GM19372 (cell line): ENCODE data around the gene CD274.

Experiments used
- ATAC-seq: cut with Tn5 transposase; IDR thresholded peaks from one replicate; pipeline ENCODE4 v1.9.1; 2021; ENCODE audit warnings: mild to moderate bottlenecking, low read depth, moderate library complexity; ENCODE audit not compliant: unreplicated experiment

The CD274 gene

GRCh38 chr9:5518937-5519319, 68.6 kb downstream of the CD274 start:
- ATAC-seq = no peak
